Measurements from ENCODE around the gene CRYGD.
"Not testable (repeated sequence)": the region's sequence is repeated elsewhere in the genome, so short reads cannot be mapped to it uniquely, and the experiment has no call there.

Gene CRYGD

DNA sequence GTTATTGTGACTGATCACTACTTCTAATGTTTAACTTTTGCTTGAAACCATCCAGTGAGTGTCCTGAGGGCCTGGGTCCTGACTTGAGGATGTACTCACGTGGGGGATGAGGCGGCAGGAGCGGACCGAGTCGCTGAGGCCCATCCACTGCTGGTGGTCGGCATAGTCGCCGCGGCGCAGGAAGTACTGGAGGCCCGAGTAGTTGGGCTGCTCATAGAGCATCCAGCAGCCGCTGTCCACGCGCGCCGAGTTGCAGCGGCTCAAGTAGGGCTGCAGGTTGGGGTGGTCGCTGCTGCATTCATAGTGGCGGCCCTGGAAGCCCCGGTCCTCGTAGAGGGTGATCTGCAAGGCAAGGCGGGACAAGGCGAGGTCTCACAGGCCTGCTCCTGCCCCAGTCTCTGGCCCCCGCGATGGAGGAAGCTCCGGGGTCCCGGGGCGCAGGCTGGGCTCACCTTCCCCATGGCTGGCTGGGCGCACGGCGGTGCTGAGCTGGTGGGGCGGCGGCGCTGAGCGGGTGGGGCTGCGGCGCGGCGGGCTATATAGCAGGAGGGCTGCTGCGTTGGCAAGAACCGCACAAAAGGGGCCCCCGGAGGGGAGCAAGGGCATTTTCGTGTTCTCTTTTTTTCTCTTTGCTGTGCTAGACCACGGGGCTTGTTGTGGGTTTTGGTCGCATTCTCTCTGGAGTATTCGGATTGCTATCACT lies at the start of gene CRYGD:
Gene CRYGD, minus strand, starts transcription at position 512 of the 703 bp plus-strand sequence. Its CDS starts 51 bp downstream, at position 461.
- not testable (repeated sequence) for DNase-seq (ENCODE audit: insufficient read length, low spot score)

DNA sequence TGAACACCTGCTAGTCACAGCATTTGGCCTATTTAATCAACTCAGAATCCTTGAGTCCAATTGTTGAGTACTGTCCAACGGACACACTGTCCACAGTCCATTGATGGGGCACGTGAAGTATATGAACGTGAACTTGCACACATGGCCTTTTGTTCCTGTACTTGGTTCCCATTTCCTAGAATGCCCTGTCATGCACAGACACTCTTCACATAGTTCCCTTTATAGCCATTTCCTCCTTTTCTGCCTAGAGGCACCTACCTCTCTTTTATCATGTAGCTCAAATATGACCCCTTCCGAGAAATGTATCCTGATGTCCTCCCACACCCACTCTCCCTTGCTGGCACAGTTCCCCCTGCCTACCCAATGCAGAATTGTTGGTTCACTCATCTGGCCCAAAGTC lies 47.8 kb upstream of the CRYGD start:
- FAIRE-seq (no peak), DNase-seq (ENCODE audit: insufficient read length, low spot score) (no peak)
- TF ChIP-seq, protein P1, sequence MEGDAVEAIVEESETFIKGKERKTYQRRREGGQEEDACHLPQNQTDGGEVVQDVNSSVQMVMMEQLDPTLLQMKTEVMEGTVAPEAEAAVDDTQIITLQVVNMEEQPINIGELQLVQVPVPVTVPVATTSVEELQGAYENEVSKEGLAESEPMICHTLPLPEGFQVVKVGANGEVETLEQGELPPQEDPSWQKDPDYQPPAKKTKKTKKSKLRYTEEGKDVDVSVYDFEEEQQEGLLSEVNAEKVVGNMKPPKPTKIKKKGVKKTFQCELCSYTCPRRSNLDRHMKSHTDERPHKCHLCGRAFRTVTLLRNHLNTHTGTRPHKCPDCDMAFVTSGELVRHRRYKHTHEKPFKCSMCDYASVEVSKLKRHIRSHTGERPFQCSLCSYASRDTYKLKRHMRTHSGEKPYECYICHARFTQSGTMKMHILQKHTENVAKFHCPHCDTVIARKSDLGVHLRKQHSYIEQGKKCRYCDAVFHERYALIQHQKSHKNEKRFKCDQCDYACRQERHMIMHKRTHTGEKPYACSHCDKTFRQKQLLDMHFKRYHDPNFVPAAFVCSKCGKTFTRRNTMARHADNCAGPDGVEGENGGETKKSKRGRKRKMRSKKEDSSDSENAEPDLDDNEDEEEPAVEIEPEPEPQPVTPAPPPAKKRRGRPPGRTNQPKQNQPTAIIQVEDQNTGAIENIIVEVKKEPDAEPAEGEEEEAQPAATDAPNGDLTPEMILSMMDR (IDR thresholded peaks at IDR 0.05; ENCODE audit: insufficient read depth, missing control alignments) = no peak

More for the DNA sequence above, at the start of gene CRYGD:
- not testable (repeated sequence) for FAIRE-seq

- FAIRE-seq (no peak), DNase-seq (ENCODE audit: insufficient read length, low spot score) (no peak)
- TF ChIP-seq, protein P1 (IDR thresholded peaks at IDR 0.05; ENCODE audit: insufficient read depth, missing control alignments) = no peak
Observed at GRCh38 chr2:208164951-208165755, 40.8 kb upstream of the CRYGD start.

DNA sequence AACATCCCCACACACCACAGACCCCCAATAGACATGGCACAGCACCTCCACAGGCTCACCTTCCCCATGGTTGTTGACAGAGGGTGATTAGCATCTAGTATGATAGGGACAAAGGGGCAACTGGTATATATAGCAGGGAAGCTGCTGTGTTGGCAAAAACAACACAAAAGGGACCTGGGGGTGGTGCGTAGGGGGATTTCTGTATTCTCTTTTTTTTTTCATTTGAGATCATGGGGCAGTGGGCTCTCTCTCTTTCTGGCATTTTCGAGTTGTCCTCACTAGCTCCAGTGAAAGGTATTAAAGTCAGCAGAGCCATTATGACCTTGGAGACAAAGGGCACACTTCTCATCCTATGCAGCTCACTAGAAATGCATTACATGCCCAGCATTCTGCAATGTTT lies 39.2 kb upstream of the CRYGD start, which contains the start of gene CRYGA:
Gene CRYGA, minus strand, starts transcription at position 101 of the 400 bp plus-strand sequence. Its CDS starts 33 bp downstream, at position 68.
- DNase-seq (ENCODE audit: insufficient read length, low spot score) = no peak
- TF ChIP-seq, protein P1 (IDR thresholded peaks at IDR 0.05; ENCODE audit: insufficient read depth, missing control alignments) = no peak
- FAIRE-seq = no peak

DNA sequence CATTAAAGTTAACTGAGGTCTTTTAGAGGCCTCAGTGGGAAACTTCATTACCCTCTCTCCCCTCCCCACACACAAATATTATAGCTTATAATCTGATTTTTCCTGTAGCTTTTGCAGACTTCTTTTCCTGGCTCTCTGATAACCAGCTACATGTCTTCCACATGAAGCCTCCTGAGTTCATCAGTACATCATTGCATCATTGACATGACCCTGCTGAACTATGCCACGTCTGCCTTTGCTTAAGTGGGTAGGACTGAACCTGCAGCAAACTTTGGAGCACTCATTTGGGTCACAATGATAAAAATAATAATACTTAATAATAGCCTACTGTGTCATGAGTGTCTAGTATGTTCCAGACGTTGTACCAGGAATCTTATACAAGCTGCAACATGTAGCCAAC lies 32.1 kb upstream of the CRYGD start:
- no peak for FAIRE-seq
- DNase-seq (ENCODE audit: insufficient read length, low spot score) = no peak
- TF ChIP-seq, protein P1 (IDR thresholded peaks at IDR 0.05; ENCODE audit: insufficient read depth, missing control alignments) = no peak

DNA sequence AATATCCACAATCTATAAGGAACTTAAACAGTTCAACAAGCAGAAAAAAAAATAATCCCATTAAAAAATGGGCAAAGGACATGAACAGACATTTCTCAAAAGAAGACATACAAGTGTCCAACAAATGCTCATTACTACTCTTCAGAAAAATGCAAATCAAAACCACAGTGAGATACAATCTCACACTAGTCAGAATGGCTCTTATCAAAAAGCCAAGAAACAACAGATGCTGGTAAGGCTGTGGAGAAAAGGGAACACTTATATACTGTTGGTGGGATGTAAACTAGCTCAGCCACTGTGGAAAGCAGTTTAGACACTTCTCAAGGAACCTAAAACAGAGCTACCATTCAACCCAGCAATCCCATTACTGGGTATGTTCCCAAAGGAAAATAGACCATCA lies 28.8 kb upstream of the CRYGD start:
- FAIRE-seq (no peak), DNase-seq (ENCODE audit: insufficient read length, low spot score) (no peak)

DNA sequence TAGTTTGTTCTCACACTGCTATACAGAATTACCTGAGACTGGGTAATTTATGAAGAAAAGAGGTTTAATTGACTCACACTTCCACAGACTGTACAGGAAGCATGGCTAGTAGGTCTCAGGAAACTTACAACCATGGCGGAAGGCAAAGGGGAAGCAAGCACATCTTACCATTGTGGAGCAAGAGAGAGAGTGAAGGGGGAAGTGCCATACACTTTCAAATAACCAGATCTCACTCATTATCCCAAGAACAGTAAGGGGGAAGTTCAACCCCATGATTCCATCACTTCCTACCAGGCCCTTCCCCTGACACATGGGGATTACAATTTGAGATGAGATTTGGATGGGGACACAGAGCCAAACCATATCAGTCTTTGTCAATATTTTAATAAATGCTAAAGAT lies 26.6 kb upstream of the CRYGD start:
- FAIRE-seq = no peak
- TF ChIP-seq, protein P1 (IDR thresholded peaks at IDR 0.05; ENCODE audit: insufficient read depth, missing control alignments) = no peak
- DNase-seq (ENCODE audit: insufficient read length, low spot score) = no peak

More for the DNA sequence above, 28.8 kb upstream of the CRYGD start:
- TF ChIP-seq, protein P1 (IDR thresholded peaks at IDR 0.05; ENCODE audit: insufficient read depth, missing control alignments) = no peak
